GM21576 (cell line): ENCODE results near the gene FLOT1.
"Not testable (repeated sequence)": the region's sequence is repeated elsewhere in the genome, so short reads cannot be mapped to it uniquely, and the experiment has no call there.

Experiments used
- ATAC-seq: cut with Tn5 transposase; IDR thresholded peaks from one replicate; pipeline ENCODE4 v1.9.1; 2021; ENCODE audit warnings: mild to moderate bottlenecking, moderate library complexity; ENCODE audit not compliant: unreplicated experiment

FLOT1 gene

DNA sequence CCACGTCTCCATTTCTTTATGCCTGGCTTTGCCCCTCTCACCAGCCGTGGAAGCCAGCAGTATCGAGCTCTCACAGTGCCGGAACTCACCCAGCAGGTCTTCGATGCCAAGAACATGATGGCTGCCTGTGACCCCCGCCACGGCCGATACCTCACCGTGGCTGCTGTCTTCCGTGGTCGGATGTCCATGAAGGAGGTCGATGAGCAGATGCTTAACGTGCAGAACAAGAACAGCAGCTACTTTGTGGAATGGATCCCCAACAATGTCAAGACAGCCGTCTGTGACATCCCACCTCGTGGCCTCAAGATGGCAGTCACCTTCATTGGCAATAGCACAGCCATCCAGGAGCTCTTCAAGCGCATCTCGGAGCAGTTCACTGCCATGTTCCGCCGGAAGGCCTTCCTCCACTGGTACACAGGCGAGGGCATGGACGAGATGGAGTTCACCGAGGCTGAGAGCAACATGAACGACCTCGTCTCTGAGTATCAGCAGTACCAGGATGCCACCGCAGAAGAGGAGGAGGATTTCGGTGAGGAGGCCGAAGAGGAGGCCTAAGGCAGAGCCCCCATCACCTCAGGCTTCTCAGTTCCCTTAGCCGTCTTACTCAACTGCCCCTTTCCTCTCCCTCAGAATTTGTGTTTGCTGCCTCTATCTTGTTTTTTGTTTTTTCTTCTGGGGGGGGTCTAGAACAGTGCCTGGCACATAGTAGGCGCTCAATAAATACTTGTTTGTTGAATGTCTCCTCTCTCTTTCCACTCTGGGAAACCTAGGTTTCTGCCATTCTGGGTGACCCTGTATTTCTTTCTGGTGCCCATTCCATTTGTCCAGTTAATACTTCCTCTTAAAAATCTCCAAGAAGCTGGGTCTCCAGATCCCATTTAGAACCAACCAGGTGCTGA lies 18.4 kb downstream of the FLOT1 start:
- not testable (repeated sequence) for ATAC-seq

GRCh38 chr6:30723159-30723842 lies 19.2 kb downstream of the FLOT1 start:
- ATAC-seq, result not testable (repeated sequence)

- no peak for ATAC-seq
Observed at GRCh38 chr6:30722280-30723112, 20.0 kb downstream of the FLOT1 start.

- not testable (repeated sequence) for ATAC-seq
Observed at GRCh38 chr6:30722025-30722279, 20.5 kb downstream of the FLOT1 start.

DNA sequence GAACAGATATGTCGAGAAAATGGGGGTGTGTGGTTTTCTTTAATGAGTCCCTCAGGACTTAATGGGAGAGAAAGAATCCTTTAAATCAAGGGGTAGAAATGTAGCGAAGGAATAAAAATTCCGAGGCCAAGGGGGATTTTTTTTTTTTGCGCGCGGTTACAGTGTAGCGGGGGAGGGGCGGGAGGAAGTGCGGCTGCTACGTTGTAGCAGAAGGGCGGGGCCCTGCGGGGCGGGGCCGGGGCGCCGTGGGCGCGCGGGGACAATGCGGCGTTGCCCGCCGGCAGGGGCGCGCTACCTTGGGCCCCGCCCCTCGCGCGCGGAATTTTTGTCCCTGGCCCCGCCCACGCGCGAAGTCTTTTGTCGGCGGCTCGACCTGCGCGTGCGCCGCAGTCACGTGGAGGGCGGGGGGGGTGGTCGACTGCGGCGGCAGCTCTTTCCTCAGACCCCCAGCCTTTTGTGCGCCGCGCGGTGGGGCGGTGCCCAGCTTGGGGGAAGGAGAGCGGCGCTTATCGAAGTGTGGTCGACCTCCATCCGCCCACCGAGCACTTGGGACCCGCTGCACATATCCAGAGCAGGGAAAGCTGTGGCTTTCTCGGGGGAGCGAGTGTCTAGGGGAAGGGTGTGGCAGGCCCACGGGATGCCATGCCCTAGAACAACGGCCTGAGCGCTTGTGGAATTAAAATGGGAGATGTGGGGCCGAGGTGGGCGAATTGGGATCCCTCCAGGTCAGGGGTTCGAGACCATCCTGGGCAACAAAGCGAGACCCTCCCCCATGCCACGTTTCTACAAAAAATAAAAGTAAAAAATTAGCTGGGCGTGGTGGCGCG lies 21.1 kb downstream of the FLOT1 start:
- no peak for ATAC-seq

- no peak for ATAC-seq
Observed at GRCh38 chr6:30720738-30721197, 21.7 kb downstream of the FLOT1 start.

DNA sequence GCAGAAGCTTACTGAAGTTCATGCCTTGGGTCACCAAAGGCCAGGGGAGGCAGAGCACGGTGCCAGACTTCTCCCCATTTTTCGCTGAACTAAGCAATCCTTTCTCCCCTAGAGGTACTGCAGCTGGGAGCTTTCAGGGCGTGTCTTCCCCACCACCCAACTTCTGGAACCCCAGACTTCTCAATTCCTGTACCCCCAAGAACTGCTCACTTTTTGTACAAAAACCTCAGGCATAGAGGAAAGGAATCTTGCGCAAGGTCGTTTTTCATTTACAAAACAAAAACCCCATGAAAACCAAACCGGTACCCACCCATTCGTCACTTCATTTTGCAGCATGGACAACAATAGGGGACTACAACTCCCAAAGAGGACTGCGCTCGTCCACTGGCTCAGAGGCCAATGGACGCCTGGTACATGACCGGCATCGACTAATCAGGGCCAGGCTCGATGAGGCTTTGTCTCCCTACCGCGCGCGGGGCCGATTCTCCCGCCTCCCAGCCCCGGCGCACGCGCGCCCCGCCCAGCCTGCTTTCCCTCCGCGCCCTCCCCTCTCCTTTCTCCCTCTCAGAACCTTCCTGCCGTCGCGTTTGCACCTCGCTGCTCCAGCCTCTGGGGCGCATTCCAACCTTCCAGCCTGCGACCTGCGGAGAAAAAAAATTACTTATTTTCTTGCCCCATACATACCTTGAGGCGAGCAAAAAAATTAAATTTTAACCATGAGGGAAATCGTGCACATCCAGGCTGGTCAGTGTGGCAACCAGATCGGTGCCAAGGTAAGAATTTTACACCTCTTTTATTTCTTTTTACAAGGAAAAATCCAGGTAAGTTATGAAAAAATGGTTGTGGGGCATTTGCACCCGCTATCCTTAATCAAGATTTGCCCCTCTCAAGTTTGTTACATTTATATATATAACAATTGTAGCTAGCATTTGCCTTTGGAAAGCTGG lies 22.4 kb downstream of the FLOT1 start, which contains the start of gene TUBB:
Gene TUBB (plus strand): TSS at position 562 of the 947 bp plus-strand sequence. CDS start 155 bp downstream, at position 717.
- peak; percentile 45 for ATAC-seq

GRCh38 chr6:30719356-30719755 lies 23.1 kb downstream of the FLOT1 start:
- no peak for ATAC-seq

GRCh38 chr6:30717845-30718720 lies 24.4 kb downstream of the FLOT1 start:
- ATAC-seq, result not testable (repeated sequence)

GRCh38 chr6:30717129-30717844 lies 25.2 kb downstream of the FLOT1 start, which contains the start of gene MDC1:
Gene MDC1 (minus strand): TSS chr6:30717281. CDS start chr6:30715175, 2,106 bp downstream.
- peak; percentile 63 for ATAC-seq

DNA sequence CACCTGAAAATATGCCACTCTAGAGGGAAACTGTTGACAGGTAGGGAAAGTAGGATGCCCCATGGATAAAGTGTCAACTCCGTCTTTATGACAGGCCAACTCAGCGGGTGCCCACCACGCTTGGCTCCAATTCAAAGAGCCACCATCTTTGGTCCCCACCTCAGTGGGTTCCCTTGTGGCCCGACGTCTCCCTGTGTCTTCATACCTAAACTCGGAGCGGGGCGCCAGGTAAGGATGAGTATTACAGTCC lies 25.7 kb downstream of the FLOT1 start:
- no peak for ATAC-seq

DNA sequence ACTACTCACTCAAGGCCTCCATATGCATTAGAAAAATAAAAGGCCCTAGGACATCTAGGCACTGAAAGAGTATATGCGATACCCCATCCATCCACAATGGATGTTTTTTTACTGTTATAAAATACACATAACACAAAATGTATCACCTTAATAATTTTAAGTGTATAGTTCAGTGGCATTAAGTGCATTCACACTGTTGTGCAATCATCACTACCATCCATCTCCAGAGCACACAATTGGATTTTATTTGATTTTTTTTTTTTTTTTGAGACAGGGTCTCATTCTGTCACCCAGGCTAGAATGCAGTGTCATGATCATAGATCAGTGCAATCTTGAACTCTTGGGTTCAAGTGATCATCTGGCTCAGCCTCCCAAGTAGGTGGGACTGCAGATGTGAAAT lies 28.2 kb downstream of the FLOT1 start:
- ATAC-seq, result no peak

DNA sequence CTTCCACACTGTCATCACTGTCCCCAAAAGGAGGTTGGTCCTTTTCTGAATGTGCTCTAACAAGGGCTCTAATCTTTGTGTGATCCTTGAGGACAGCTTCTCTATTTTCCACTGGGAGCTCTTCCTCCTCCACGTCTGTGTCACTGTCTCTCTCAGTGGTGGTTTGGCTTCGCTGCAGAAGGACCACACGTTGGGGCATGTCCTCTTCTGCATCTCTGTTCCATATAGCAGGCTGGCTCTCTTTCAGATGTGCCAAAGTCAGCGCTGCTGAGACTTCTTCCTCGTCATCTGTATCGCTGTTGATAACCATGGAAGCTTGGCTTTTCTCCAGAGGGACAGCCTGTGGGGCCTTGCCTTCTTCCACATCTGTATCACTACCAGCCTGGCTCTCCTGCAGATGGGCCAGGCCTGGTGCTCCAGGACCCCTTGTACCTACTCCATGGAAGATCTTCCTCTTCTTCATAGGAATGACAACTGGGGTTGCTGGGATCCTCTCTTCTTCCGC lies 30.0 kb downstream of the FLOT1 start:
- ATAC-seq, result no peak

GRCh38 chr6:30711758-30712380 lies 30.6 kb downstream of the FLOT1 start:
- no peak for ATAC-seq

- no peak for ATAC-seq
Observed at GRCh38 chr6:30709101-30709868, 33.2 kb downstream of the FLOT1 start.

DNA sequence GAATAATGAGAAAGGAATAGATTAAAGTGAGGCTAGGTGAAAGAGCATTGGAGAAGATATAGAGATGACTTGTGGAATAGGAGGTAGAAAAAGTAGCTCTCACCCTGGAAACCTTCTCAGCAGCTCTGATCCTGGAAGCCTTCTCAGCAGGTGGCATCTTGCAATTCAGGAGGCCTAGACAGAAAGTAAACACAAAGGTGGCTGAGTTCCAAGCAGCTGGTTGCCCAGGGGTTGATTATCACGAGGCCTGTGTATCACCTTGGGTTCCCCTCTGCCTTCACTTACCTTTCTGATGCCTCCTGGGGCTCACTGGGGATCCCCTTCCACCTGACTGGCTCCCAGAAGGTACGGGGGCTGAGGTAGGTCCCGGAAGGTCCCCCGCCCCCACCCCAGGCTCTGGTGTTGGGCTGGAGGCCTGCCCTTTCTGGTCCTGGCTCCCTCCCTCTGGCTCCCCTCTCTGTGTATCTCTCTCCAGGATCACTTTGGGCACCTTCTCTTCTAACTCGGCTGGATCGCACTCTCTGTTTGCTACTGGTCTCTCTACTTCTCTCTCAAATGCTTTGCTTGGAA lies 35.1 kb downstream of the FLOT1 start:
- ATAC-seq, result no peak
